ENCODE results near the gene PPP2R3C.

GRCh38 chr14:35138585-35138984 lies 16.8 kb upstream of the PPP2R3C start:
- TF ChIP-seq POLR2A (IDR thresholded peaks at IDR 0.05), result no peak
- no peak for TF ChIP-seq CTCF (IDR thresholded peaks at IDR 0.05)
